NK-92 (cell line): ENCODE measurements around the gene TSHZ2.

Experiments
- DNase-seq: peaks from one replicate; lab custom pipeline; 2025; ENCODE audit not compliant: unreplicated experiment; lab: John Stamatoyannopoulos, UW

Gene TSHZ2

DNA sequence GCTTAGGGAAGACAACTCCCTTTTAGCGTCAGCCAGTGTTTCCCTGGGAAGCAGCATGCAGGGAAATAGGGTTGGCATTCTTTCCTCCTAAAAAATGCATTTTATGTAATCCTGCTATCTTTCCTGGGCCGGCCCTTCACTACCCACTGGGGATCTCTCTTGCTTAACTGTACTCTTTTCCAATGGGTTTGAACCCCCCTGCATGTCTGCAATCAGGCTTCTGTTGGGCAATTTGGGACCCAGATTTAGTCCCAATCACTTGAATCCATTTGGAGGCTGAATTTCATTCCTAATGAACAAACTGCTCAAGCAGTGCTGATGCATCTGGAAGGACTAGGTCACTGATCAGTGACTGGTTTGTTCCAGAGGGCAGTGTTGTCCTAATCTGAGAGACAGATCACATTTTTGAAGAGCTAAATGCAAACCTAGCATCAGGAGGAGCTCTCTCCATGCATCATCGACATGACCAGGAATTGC lies 152.0 kb downstream of the TSHZ2 start:
- no peak for DNase-seq

DNA sequence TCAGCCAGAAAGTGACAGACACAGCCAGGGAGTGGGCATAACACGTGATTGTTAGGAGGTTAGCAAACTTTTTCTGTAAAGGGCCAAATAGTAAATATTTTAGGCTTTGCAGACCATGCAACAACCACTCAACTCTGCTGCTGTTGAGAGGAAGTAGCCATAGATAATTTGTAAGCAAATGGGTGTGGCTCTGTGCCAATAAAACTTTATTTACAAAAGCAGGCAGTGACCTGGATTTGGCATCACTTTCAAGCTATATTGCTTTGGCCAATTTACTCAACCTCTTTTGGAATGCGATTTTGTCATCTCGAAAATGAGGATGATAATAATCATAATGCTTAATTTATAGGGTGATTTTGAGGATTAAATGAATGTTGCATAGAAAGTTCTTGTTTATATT lies 152.6 kb downstream of the TSHZ2 start:
- DNase-seq: no peak

DNA sequence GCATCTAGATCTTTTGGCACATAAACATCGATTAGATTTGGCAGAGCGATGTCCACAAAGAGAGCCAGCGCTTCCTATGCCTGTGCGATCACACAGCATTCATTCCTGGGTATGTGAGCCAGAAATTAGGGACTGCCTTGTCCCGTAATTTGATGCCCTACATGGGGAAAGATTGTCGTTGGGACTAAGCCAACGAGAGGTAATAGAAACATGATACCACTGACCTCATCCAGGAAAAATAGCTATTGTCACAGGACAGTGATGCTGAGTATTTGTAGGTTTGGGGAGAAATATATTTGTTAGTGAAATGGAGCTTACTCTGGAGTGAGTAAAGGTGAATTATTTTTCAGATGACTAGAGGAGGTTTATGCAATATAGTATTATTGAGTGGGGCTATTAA lies 154.0 kb downstream of the TSHZ2 start:
- no peak for DNase-seq

- no peak for DNase-seq
Observed at GRCh38 chr20:53127027-53127426, 154.9 kb downstream of the TSHZ2 start.

DNA sequence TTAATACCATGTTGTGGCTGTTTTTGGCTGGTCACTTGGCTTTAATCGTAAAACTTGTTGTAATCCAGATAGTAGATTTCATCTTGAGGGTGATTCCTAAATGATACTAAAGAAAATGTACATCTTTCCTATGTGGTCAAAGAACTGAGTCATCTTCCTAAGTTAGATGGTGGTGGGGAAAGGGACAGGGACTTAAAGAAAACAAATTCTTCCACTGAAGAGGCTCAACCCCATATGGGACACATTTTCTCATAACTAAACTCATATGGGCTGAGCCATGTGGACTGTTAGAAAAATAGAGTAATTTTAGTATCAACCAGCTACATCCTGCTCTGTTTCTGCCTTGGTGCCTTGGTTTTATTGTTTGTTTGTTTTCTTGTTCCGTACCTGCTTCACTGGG lies 155.8 kb downstream of the TSHZ2 start:
- DNase-seq: no peak

- no peak for DNase-seq
Observed at GRCh38 chr20:53129563-53129962, 157.4 kb downstream of the TSHZ2 start.

DNA sequence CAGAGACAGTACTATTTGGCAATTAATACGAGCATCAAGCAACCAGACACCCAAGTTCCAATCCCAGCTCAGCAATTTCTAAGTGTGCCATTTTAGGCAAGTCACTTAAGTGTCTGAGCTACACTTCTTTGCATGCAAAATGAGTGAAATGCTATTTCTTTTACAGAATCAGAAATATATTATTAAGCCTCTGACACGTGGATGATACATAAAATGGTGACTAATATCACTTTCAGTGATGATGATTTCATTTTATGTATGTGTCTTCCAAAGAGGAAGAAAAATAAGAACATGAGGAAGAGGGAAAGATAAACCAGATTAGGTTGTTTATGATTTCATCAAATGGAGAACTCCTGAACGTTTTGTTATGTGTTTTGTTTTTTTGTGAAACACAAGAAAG lies 158.6 kb downstream of the TSHZ2 start:
- DNase-seq: no peak

DNA sequence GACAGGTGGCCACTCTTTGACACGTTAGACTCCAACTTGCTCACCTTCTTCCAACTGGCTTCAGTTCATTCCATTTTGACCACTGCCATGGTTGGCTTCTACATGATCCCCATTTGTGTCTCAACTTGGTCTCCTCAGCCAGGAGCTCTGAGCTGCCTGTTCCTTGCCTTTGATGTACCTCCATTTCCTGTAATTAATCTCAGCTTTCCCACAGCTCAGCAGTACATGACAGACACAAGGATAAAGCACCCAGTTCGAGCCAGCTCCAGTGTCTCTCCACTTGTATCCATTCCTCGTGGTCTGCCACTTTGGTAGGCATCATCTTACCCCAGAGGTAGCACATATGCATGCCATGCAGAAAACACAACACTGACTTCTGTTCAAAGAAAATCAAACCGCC lies 161.0 kb downstream of the TSHZ2 start:
- no peak for DNase-seq

DNA sequence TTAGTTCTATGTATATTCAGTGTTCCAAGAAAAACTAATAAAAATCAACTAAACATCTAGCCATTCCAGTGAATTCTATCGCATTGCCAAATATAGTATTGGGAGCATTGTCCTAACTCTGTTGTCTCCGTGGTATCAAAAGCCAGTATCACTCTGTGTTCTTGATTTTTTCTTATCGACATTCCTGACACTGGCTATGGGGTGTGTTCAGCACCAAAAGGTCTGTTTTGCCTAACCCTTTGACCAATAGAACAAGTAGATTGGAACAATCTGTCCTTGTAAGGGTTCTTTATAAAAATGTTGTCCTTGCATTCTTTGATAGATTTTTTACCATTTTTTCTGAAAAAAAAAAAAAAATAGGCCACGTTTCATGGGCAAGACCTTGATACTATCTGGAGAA lies 161.5 kb downstream of the TSHZ2 start:
- DNase-seq: no peak

- DNase-seq: no peak
Observed at GRCh38 chr20:53136473-53136872, 164.3 kb downstream of the TSHZ2 start.

GRCh38 chr20:53138454-53139262 lies 166.5 kb downstream of the TSHZ2 start:
- DNase-seq: no peak

DNA sequence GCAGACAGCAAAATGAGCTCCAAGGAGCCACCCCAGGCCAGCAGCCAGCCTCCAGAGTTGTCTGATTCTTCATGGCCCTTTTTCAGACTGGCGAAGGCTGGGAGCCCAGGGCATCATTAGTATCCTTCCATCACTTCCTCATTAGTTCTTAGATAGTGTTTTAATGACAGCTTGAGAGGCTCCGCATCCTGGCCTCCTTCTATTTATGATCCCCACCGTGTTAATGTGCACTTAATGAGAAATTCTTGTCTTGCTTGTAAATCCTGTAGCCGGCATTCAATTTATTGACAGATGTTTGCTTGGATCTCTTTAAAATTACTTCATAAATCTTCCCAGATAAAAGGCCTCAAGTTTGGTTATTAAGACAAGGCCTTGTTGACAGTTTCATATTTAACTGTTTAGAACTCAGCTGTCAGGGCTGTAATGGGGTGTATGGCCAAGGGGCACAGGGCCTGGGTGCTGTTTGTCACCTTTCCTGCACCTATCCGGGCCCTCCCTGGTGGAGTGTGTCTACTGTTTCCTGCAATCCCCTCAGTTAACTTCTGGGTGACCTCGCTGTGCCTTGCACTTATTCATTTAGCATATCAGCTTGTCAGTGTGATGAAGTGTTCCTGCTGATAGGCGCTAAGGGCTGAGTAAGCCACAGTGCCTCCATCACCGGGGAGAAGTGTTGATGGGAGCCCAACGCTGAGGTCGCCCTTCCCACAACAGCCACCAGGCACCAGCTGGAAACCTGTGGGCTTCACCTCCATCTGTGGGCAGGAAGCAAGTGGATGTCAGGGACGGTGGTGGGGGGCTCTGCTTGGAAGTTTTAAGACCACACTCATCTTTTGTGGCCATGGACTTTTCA lies 169.3 kb downstream of the TSHZ2 start:
- no peak for DNase-seq

DNA sequence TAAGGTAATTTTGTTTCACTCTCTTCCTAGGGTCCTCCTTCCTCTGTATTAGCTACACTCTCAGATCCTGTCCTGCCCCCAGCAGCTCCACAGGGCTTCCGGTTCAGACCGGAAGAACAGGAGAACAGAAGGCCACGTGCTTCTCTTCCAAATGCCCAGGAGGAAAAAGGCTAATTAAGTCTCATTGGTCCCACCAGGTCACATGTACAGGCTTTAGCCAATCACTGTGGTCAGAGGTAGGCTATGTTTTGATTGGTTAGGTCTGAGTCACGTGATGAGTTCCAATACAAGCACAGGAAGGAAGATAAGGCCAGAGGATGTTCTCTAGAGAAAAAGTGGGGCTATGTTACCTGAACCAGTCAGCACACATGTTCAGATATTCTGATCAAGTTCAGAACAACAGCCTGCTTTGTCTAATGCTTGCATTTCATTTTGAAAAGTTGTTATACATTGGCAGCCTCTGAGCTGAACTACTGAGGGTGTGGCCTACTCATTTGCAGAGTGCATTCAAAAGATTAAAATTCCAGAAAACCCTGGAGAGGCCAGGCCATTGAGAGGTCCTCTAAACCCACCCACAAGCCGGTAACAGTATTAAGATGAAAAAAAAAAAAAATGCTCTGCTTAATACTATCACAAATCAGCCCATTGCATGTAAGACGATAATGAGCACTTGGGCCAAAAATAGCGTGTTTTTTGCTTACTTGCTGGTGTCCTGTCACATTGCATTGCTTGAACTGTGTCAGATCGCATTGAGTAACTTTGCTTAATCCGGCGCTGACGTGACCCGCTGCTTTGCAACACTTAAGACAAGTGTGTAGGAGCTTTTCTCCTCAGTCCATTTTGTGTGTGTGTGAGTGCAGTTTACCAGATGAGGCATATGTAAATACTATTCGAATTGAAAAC lies 170.3 kb downstream of the TSHZ2 start:
- DNase-seq: no peak

DNA sequence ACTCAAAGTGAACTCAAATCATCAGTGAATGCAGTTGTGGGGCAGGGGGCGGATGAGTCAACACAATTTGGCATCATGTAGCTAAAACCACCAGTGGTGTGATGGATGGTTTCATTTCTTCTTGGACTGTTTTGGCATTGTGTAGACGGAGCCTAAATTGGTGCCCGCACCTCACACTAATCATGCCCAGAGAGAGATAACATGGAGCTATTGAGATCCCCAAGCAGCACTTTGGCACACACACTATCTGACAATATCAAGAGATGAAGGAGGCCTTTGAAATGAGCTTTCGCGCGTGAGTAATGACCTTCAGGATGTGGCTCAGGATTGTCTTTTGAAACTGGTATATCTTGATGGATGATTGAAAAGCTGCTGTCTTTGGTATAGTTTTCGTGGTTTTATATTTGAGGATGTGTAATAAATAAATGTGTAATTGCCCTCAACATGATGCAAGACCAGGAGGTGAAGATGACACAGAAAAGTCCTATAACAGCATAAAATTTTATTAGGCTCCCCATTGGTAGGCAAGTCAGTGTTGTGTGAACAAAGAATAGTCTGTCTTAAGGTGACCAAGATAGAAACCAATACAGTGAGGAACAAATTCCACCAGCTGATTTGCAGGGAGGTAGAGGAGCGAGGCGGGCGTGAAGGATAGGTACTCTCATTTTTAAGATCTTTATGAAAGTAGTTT lies 174.2 kb downstream of the TSHZ2 start:
- DNase-seq: no peak

GRCh38 chr20:53148771-53149147 lies 176.6 kb downstream of the TSHZ2 start:
- no peak for DNase-seq

DNA sequence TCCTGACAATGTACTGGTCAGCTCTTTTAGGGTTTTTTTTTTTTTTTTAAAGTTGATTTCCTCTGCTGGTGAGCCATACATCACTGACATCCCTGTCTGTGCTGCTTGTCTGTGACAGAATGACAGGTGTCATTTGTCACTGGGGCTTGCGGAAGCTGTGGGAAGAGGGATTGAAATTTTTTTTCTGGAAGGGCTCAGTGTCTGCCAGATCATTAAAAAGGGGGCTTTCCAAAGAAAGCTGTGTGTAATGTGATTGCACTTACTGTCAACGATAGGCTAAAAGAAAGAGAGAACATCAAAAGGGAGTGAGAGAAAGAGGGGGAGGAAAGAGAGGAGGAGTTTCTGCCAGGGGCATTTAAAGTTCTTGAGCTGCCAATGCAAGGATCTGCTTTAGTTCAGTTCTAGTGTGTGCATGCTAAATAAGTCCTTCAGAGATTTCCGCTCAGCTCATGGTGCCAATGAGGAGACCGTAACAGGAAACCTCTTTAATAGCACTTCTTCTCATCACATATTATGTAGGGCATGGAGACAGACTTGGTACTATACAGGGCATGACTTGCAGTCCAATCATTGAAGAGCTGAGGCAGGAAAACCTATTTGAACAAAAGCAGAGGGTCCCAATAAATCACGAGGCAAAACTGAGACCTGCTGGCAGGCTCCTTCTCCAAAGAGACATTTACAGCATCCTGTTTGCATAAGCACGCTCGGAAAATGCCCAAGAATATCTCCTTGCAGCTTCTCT lies 177.2 kb downstream of the TSHZ2 start:
- DNase-seq: no peak

GRCh38 chr20:53149890-53150205 lies 177.7 kb downstream of the TSHZ2 start:
- DNase-seq: no peak

DNA sequence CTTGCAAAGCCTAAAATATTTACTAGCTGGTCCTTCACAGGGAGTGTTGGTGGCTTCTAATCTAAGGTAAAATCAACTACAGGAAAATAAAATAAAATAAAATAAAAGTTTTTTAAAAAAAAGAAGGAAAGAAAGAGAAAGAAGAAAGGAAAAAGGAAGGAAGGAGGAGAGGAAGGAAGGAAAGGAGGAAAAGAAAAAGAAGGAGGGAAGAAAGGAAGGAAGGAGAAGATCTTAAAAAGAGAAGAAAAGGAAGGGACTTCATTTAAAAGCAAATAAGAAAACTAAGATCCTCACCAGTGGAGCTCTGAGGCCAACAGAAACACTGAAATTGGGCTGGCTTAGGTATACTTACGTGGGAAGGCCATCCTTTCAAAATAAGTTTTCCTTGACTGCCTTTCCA lies 178.4 kb downstream of the TSHZ2 start:
- DNase-seq: no peak

GRCh38 chr20:53152228-53152627 lies 180.1 kb downstream of the TSHZ2 start:
- no peak for DNase-seq

DNA sequence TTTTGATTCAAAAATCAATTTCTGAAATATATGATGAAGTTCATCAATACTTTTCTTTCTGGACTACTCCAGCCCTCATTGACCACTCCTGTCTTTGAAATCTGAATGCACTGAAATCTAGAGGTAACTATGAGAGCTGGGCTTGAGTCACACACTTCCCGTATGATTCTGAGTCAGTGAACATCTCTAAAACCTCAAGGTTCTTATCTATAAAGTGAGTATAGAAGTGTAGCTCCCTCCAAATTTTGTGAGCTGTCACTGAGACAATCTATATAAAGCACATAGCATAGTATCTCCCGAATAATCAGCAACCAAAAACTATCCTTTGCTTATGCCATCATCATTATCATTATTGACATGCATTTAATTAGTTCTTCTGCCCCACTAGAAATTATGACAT lies 182.4 kb downstream of the TSHZ2 start:
- no peak for DNase-seq
